Measurements from ENCODE around the gene DIDO1.

The DIDO1 gene

DNA sequence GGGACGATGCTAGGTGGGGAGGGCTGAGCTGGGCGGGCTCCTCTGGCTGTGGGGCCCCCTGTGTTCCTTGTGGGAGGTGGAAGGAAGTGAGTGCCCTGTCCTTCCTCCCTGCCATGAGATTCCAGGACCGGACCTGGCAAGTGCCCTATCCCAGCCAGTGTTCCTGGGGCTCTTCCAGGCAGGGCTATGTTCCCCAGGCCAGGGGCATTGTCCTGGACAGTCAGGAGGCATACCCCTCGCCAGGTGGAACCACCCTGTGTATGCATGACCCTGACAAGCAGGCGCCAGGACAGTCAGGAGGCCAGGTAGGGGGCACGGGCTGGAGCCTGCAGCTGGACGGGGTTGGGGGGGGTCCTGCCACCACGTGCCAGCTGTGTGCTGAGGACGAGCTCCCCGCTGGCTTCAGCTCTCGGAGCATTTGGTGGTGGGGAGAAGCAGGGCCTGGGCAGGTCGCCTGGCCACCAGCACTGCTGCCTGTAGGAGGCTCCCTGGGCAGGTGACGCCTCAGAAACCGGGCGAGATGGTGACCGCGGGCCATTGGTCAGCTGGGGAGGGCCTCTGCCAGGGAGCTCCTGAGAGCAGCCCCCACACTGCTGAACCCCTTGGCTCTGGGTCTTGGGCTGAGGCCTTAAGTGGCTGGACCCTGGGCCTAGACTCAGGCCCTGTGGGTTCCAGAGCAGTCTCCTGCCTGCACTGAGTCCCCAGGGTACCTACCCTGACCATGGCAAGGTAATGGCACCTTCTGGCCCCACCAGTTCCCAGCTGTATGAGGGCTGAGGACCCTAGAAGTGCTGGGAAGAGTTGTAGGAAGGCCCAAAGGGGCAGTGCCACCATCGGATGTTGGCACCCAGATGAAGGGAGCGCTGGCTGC, 26.9 kb upstream of the DIDO1 start:
- Histone ChIP-seq H3K9me3 (ENCODE audit: low read length) (no peaks in the 10 kb centered on the region), H3K27ac (ENCODE audit: low read depth, low read length) (peak overlapping the region; percentile 80), H3K36me3 (ENCODE audit: insufficient read depth, low read length) (peaks cover 15% of the 10 kb centered on the region), H3K9ac (ENCODE audit: low read length) (peak overlapping the region; percentile 79), H3K4me1 (ENCODE audit: insufficient read depth, low read length) (peaks cover 22% of the 10 kb centered on the region), H3K4me3 (ENCODE audit: low read depth in 1 of 2, low read length in 2 of 2) (peak overlapping the region; percentile 15 to 60), H3K27me3 (ENCODE audit: control insufficient read depth in 1 of 2, insufficient read depth in 2 of 2, low read length in 2 of 2) (no peaks in the 10 kb centered on the region)

DNA sequence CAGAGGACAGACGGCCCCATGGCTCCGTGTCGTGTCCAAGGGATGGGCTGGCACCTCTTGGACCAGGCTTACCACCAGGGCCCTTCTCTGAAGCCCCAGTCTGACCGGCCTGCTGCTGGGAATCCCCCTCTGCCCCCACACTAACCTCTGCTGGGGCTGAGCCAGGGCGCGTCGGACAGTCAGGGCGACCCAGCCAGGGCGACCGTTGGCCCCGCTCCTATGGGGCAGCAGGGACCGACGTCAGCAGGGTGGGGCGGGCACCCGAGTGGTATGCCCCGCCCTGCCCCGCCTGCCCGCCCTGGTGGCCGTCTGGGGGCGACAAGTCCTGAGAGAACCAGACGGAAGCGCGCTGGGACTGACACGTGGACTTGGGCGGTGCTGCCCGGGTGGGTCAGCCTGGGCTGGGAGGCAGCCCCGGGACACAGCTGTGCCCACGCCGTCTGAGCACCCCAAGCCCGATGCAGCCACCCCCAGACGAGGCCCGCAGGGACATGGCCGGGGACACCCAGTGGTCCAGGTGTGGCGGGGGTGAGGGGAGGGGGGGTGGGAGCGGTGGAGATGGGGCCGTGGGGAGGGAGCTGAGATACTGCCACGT, 26.2 kb upstream of the DIDO1 start, which contains the start of gene SLC17A9:
TSS of gene SLC17A9 (plus strand) at position 337 of the 595 bp plus-strand sequence. CDS start at position 459, 122 bp downstream.
- Histone ChIP-seq H3K9ac (ENCODE audit: low read length) (peak within 1 kb of the TSS; percentile 79), H3K4me3 (ENCODE audit: low read depth in 1 of 2, low read length in 2 of 2) (peak within 1 kb of the TSS; percentile 26 to 60), H3K4me1 (ENCODE audit: insufficient read depth, low read length) (peaks cover 22% of the 10 kb centered on the region), H3K27me3 (ENCODE audit: control insufficient read depth in 1 of 2, insufficient read depth in 2 of 2, low read length in 2 of 2) (no peaks in the 10 kb centered on the region), H3K36me3 (ENCODE audit: insufficient read depth, low read length) (peaks cover 21% of the 10 kb centered on the region), H3K9me3 (ENCODE audit: low read length) (no peaks in the 10 kb centered on the region), H3K27ac (ENCODE audit: low read depth, low read length) (peak within 1 kb of the TSS; percentile 80)

DNA sequence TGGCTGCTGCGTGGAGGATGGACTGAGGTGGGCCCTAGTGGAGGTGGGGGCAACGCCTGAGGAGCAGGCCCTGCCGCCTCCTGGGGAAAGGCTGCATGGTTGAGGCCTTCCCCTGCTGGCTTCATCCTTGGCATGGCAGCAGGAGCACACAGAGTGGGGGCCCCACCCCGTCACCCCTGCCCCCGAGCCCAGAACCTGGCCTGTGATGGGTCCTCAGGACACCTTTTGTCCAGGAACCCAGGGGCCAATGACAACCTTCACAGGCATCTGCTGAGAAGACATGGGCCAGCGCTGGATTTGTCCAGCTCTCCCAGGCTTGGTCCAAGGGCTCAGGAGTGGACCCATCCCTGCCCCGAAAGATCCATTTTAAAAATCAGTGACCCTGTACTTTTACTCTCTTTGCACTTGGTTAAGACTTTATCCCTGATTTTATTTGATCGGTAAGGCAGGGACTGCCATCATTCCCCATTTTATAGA, 25.6 kb upstream of the DIDO1 start:
- peak overlapping the region; percentile 42 for H3K27ac ChIP-seq (ENCODE audit: low read depth, low read length)
- H3K9me3 ChIP-seq (ENCODE audit: low read length), result no peaks in the 10 kb centered on the region
- peaks cover 26% of the 10 kb centered on the region for H3K36me3 ChIP-seq (ENCODE audit: insufficient read depth, low read length)
- H3K4me3 ChIP-seq (ENCODE audit: low read depth in 1 of 2, low read length in 2 of 2), result peak overlapping the region; percentile 26 to 35
- H3K4me1 ChIP-seq (ENCODE audit: insufficient read depth, low read length), result peaks cover 22% of the 10 kb centered on the region
- peak overlapping the region; percentile 9 for H3K9ac ChIP-seq (ENCODE audit: low read length)
- H3K27me3 ChIP-seq (ENCODE audit: control insufficient read depth in 1 of 2, insufficient read depth in 2 of 2, low read length in 2 of 2), result no peaks in the 10 kb centered on the region

DNA sequence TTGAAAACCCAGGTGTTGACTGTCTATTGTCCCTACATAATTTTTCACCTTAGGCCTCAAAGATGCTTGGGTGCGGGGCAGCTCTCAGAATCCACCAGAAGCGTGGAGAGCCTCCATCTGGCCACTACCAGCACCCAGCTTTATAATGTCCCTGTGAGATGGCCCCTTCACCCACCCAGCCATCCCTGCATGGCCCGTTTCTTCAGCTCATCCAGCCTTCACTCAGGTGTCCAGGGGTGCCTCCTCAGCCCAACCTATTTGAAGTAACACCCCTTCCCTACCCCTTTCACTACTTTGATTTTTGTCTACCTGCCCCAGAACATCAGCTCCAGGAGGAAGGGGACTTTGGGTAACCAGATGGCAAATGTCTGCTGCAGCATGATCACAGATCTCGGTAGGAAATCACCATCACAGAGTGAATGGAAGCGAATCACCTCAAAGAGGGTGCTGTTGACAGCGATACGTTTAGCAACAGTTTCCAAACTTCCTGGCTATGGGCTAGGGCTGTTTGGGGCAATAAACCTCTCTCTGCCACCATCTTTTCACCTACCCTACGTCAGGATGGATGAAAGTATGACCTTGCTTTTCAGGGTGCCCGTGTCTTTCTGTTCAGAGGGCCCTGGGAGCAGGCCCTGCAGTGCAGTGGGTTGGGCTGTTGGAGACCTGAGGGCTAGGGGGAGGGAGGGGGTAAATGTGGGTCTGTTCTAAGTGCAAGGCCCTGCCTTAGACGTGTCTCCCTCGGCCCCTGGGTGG, 25.0 kb upstream of the DIDO1 start:
- no peak overlapping the region for H3K27ac ChIP-seq (ENCODE audit: low read depth, low read length)
- H3K9me3 ChIP-seq (ENCODE audit: low read length), result no peaks in the 10 kb centered on the region
- H3K9ac ChIP-seq (ENCODE audit: low read length), result no peak overlapping the region
- peaks cover 32% of the 10 kb centered on the region for H3K36me3 ChIP-seq (ENCODE audit: insufficient read depth, low read length)
- peaks cover 22% of the 10 kb centered on the region for H3K4me1 ChIP-seq (ENCODE audit: insufficient read depth, low read length)
- no peak overlapping the region for H3K4me3 ChIP-seq (ENCODE audit: low read depth in 1 of 2, low read length in 2 of 2)
- H3K27me3 ChIP-seq (ENCODE audit: control insufficient read depth in 1 of 2, insufficient read depth in 2 of 2, low read length in 2 of 2), result no peaks in the 10 kb centered on the region

DNA sequence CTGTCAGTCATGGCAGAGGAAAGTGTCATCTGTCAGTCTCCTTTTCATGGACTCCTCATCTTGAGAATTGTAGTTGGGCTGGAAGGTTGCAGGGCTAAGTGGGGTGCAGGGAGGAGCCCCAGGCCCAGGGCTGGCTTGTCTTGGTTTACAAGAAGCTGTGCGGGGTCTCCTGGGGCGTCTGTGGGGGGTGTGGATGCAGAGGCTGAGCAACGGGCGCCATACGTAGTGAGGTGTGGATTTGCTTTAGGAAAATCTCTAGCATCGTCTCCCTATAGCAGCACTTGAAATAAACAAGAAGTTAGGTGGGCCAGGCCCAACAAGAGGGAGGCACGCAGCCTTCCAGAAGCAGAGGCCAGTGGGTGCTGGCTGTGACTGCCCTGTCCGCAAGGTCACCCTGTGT, 24.4 kb upstream of the DIDO1 start:
- Histone ChIP-seq H3K36me3 (ENCODE audit: insufficient read depth, low read length) (peaks cover 38% of the 10 kb centered on the region), H3K9ac (ENCODE audit: low read length) (no peak overlapping the region), H3K9me3 (ENCODE audit: low read length) (no peaks in the 10 kb centered on the region), H3K4me3 (ENCODE audit: low read depth in 1 of 2, low read length in 2 of 2) (no peak overlapping the region), H3K4me1 (ENCODE audit: insufficient read depth, low read length) (peaks cover 22% of the 10 kb centered on the region), H3K27me3 (ENCODE audit: control insufficient read depth in 1 of 2, insufficient read depth in 2 of 2, low read length in 2 of 2) (no peaks in the 10 kb centered on the region), H3K27ac (ENCODE audit: low read depth, low read length) (no peak overlapping the region)

DNA sequence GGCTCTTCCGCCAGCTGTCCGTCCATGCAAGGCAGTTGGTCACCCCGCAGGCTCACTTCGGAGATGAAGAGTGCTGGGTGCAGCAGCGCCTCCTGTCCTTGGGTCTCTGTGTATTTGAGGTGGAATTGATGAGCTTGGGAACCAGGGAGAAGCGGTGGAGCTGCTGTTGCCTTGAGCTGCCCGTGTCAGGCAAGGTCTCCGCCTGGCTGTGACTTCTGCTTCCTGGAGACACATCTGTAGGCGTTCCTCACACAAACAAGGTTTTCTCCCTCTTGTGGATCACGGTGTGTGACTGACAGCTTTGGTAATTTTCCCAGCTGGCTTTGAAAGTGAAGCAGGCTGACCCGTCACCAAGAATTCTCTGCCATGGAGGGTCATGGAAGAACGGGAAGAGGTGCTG, 23.7 kb upstream of the DIDO1 start:
- Histone ChIP-seq H3K27ac (ENCODE audit: low read depth, low read length) (no peak overlapping the region), H3K27me3 (ENCODE audit: control insufficient read depth in 1 of 2, insufficient read depth in 2 of 2, low read length in 2 of 2) (no peaks in the 10 kb centered on the region), H3K4me3 (ENCODE audit: low read depth in 1 of 2, low read length in 2 of 2) (no peak overlapping the region), H3K36me3 (ENCODE audit: insufficient read depth, low read length) (peaks cover 46% of the 10 kb centered on the region), H3K9ac (ENCODE audit: low read length) (no peak overlapping the region), H3K9me3 (ENCODE audit: low read length) (no peaks in the 10 kb centered on the region), H3K4me1 (ENCODE audit: insufficient read depth, low read length) (peaks cover 22% of the 10 kb centered on the region)

DNA sequence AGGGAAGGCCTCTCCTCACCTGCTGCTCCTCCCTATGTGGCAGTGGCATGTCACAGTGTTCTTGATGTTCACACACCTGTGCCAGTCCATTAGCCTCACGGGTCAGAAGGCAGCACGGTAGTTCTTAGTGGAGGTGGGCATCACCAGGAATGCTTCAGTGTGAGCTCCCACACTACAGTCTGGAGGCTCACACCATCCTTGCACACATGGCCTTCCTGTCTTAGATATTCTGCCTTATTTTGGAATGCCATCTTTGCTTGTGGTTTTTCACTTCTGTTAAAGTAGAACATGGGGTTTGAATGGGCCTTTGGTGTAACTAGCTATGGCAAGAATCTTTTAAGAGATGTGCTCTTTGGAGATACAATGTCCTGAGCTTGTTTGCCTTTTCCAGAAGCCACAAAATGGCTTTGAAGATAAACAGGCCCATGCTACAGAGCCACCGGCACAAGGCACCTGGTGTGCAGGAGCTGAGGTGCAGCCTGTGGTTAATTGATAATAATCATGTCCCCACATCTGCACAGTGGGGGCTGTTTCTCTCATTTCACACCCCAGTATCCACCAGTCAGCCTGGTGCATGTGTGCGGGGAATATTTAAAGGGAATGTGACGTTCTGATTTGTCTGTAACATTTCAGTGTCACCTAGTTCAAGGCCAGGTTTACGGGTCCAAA, 23.0 kb upstream of the DIDO1 start:
- no peaks in the 10 kb centered on the region for H3K27me3 ChIP-seq (ENCODE audit: control insufficient read depth in 1 of 2, insufficient read depth in 2 of 2, low read length in 2 of 2)
- peaks cover 52% of the 10 kb centered on the region for H3K36me3 ChIP-seq (ENCODE audit: insufficient read depth, low read length)

DNA sequence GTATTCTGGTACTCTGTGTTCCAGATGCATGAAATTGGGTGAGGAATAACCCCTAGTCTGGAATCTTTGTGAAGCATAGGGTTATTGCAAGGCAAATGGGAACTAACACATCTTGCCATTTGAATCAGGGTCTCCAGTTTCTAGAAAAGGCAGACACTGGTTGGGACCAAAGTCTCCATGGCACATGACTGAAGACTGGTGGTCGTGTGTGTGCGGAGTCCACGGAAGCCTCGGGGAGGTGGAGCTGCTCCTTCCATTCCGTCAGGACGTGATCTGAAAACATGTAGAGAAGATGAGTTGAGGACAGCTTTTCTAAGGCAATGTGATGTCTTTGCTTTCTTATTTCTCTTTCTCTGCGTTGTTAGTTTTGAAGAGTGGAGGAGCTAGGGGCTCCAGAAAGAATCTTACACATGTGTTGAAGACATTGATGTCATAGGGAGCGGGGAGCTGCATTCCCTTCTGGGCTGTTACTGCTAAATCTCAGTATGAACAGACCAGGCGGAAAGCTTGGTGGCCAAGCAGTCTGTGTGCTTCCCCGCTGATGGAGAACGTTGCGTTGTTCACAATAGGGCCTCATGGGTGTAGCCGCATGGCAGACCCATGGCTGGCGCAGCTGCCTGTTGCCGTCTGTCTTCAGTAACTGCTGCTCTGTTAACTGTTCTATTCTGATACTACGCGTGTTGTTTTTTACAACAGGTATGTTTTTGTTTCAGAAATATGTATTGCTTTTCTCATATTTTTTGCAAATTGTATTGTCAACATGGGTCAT, 21.4 kb upstream of the DIDO1 start:
- peaks cover 68% of the 10 kb centered on the region for H3K36me3 ChIP-seq (ENCODE audit: insufficient read depth, low read length)
- no peaks in the 10 kb centered on the region for H3K27me3 ChIP-seq (ENCODE audit: control insufficient read depth in 1 of 2, insufficient read depth in 2 of 2, low read length in 2 of 2)
- no peaks in the 10 kb centered on the region for H3K9me3 ChIP-seq (ENCODE audit: low read length)
- H3K27ac ChIP-seq (ENCODE audit: low read depth, low read length), result no peak overlapping the region
- no peak overlapping the region for H3K4me3 ChIP-seq (ENCODE audit: low read depth in 1 of 2, low read length in 2 of 2)
- peaks cover 5% of the 10 kb centered on the region for H3K4me1 ChIP-seq (ENCODE audit: insufficient read depth, low read length)
- no peak overlapping the region for H3K9ac ChIP-seq (ENCODE audit: low read length)

More for the DNA sequence above, 23.0 kb upstream of the DIDO1 start:
- Histone ChIP-seq H3K9me3 (ENCODE audit: low read length) (no peaks in the 10 kb centered on the region), H3K4me3 (ENCODE audit: low read depth in 1 of 2, low read length in 2 of 2) (no peak overlapping the region), H3K27ac (ENCODE audit: low read depth, low read length) (no peak overlapping the region), H3K9ac (ENCODE audit: low read length) (no peak overlapping the region), H3K4me1 (ENCODE audit: insufficient read depth, low read length) (peaks cover 16% of the 10 kb centered on the region)

DNA sequence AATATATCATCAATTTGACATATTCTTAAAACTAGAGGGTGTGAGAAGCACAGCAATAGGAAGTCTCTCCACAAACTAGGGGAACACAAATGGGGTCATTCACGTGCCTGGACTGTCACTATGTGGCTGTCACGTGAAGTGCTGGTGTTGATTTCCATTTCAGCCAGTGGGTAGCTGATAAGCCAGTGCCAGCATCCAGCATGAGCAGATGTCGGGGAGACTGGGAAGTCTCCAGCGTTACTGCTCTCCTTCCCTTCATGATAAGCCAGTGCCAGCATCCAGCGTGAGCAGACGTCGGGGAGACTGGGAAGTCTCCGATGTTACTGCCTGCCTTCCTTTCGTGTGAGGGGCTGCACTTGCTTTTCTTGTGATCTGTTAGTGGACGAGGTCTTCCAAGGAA, 20.6 kb upstream of the DIDO1 start:
- Histone ChIP-seq H3K27me3 (ENCODE audit: control insufficient read depth in 1 of 2, insufficient read depth in 2 of 2, low read length in 2 of 2) (no peaks in the 10 kb centered on the region), H3K36me3 (ENCODE audit: insufficient read depth, low read length) (peaks cover 71% of the 10 kb centered on the region), H3K9me3 (ENCODE audit: low read length) (no peaks in the 10 kb centered on the region), H3K4me1 (ENCODE audit: insufficient read depth, low read length) (peaks cover under 1% of the 10 kb centered on the region), H3K4me3 (ENCODE audit: low read depth in 1 of 2, low read length in 2 of 2) (no peak overlapping the region), H3K9ac (ENCODE audit: low read length) (no peak overlapping the region), H3K27ac (ENCODE audit: low read depth, low read length) (no peak overlapping the region)

DNA sequence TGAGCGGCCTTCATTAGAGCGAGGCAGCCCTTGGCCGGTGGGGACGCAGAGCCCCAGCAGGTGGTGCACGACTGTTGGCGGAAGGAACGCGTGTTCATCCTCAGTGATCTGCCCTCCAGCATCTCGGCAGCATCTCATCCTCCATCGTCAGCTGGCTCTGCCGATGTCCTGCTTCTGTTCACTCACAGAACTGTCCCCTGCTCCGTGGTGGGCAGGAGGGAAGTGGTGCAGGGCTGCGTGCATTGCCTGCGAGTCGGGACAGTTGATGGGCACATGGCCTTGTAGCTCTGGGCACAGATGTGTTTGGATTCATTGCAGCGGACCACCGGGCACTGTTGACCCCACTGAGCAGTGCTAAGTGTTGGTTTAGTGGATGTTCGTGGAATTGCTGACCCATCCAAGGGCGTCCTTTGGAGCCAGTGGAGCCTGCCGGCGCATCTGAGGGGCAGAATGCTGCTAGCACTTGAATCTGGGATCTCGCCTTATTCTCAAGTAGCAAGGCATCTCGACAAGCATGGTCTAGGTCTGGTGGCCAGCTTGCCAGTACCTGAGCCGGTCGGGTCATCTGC, 19.6 kb upstream of the DIDO1 start:
- H3K9me3 ChIP-seq (ENCODE audit: low read length), result no peaks in the 10 kb centered on the region
- no peak overlapping the region for H3K9ac ChIP-seq (ENCODE audit: low read length)
- H3K4me1 ChIP-seq (ENCODE audit: insufficient read depth, low read length), result no peaks in the 10 kb centered on the region
- peaks cover 80% of the 10 kb centered on the region for H3K36me3 ChIP-seq (ENCODE audit: insufficient read depth, low read length)
- H3K27me3 ChIP-seq (ENCODE audit: control insufficient read depth in 1 of 2, insufficient read depth in 2 of 2, low read length in 2 of 2), result no peaks in the 10 kb centered on the region
- no peak overlapping the region for H3K27ac ChIP-seq (ENCODE audit: low read depth, low read length)
- no peak overlapping the region for H3K4me3 ChIP-seq (ENCODE audit: low read depth in 1 of 2, low read length in 2 of 2)
